ENCODE data around the gene VAV3.

The VAV3 gene

DNA sequence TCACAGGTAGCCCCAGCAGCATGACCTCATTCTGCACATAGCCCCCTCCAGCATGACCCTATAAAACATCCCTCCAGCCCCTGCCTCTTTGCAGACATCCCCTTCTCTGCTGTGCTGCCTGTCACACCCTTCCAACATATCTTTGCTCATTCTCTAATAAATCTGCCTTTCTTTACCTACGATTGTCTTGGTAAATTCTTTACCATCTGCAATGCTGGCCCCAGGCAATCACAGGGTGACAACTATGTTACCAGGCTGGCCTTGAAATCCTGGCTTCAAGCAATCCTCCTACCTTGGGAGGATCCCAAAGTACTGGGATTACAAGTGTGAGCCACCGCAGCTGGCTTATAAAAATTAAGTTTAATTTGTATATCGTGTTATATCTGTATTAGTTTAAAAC lies 134.5 kb downstream of the VAV3 start:
- no peak for DNase-seq

DNA sequence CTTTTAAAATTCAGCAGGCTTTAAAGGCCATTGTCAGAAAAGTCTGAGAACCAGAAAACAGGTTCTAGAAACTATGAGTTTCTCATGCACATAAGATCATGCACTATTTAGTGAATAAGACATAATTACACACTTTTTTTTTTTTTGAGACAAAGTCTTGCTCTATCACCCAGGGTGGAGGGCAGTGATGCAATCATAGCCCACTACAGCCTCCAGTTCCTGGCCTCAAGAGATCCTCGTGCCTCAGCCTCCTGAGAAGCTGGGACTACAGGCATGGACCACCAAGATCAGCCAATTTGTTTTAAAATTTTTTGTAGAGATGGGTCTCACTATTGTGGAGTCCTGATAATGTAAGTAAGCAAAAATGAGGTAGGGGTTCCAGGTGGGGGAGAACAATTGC lies 134.9 kb downstream of the VAV3 start:
- DNase-seq, result no peak

GRCh38 chr1:107829036-107829770 lies 135.8 kb downstream of the VAV3 start:
- DNase-seq, result no peak

DNA sequence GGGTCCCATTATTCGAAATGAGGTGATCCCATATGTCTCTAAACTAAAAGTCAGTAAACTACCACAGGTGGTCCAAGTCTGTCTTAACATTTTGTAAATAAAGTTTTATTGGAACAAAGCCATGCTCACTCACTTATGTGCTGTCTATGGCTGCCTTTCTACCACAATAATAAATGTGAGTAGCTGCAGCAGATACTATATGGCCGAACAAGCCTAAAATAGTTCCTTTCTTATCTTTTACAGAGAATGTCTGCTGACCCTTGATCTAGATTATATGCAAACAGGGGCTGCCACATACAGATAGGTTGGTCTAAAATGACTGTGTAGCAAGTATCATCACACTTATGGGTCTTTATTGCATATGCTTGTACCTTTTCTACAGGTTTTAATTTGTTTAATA lies 140.0 kb downstream of the VAV3 start:
- DNase-seq, result no peak

DNA sequence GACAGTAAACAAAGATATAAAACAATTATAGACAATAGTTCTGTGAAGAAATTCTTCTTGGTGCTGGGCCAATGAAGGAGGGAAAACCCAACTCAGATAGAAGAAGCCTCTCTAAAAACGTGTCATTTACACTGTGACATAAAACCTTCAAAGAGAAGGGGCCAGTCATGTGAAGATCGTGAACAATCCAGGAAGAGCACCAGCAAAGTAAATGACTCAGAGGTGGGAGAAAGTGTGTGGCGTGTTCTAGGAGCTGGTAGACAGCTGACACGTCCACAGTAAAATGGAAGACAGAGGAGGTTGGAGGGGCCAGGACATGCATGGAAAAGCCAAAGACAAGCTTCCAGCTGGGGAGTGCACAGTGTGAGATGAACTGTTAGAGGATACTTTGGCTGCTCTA lies 143.6 kb downstream of the VAV3 start:
- no peak for DNase-seq

DNA sequence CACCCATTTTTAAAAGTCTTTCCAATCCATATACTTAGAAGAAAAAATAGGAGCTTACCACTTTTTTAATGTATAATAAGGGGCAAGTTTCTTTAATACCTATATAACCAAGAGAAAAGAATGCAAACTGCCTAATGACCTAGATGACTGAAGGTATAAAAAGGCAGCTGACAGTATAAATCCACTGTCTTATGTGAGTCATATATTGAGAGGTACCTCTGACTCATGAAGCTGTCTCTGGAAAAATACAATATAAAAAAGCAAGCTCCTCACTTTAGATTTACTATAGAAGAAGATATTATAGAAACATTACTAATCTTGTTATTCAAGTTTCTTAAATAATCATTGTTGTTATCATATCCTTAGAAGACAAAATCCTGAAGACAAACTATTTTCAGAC lies 144.2 kb downstream of the VAV3 start:
- no peak for DNase-seq

- DNase-seq, result no peak
Observed at GRCh38 chr1:107817935-107818334, 147.0 kb downstream of the VAV3 start.

DNA sequence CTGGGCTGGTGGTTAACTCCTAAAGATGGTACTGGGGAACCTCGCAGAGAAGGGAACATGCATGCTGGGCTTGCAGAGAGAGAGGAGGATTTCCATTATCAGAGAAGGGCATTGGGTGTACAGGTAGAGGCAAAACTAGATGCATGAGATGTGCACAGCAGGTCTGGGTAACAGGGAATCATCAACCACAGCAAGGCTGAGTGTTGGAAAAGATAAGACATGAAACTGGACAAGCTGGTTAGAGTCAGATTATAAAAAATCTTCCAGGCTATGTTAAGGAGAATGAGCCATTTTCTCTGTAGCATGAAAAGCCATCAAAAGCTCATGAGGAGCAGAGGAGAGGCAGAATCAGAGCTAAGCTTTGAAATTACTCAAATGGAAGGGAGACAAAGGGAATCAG lies 147.8 kb downstream of the VAV3 start:
- DNase-seq, result no peak

DNA sequence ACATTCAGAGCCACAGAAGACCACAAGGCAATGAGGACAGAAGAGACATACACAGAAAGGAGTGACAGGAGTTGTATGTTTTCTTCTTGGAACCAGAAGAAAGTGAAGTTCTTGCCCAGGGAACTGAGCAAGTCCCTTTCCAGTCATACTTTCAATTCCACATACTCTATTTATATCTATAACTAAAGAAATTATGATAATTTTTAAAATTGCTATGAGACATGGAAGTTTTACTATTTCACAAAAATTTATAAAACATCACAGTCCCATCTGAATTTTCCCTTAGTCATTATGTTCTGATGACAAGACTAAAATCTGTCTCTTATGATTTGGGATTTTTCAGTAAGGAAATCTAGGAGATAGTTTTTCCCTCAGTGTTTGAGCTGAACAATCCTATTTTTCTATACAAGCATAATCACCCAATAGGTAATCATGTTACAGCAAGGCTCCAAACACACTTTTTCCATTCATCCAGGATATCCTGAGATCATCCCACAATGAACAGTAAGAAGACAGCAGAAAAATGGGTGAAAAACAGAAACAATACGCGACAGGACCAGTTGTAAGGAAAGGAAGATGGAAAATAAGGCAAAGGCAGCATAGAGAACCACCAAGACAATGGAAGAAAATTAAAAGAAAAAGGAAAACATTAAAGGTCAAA lies 154.6 kb downstream of the VAV3 start:
- no peak for DNase-seq

GRCh38 chr1:107807855-107808254 lies 157.1 kb downstream of the VAV3 start:
- no peak for DNase-seq

GRCh38 chr1:107807405-107807804 lies 157.6 kb downstream of the VAV3 start:
- no peak for DNase-seq

- DNase-seq, result no peak
Observed at GRCh38 chr1:107806902-107807301, 158.1 kb downstream of the VAV3 start.

DNA sequence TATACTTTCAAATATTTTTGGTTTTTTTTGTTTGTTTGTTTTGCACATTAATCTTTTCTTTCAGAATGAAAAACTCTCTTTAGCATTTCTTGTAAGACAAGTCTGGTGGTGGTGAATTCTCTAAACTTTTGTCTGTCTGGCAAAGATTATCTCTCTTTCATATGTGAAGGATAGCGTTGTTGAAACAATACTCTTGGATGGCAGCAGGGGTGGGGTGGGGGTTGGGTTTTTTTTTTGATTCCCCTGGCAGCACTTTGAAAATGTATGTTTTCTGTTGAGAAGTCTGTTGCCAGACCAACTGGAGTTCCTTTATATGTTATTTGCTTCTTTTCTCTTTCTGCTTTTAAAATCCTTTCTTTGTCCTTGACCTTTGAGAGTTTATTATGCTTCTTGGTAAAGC lies 160.2 kb downstream of the VAV3 start:
- no peak for DNase-seq

GRCh38 chr1:107804134-107804533 lies 160.8 kb downstream of the VAV3 start:
- no peak for DNase-seq

DNA sequence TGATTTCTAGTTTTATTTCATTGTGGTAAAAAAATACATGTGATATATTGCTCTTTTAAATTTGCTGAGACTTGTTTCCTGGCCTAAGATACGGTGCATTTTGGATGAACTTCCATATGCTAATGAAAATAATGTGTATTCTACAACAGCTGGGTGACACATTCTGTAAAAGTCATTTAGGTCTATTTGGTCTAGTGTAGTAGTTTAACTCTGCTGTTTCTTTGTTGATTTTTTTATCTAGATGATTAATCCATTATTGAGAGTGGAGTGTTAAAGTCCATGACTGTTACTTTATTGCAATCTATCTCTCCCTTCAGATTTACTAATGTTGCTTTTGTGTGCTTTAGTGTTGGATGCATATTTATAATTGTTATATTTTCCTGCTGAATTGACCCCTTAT lies 161.4 kb downstream of the VAV3 start:
- no peak for DNase-seq

DNA sequence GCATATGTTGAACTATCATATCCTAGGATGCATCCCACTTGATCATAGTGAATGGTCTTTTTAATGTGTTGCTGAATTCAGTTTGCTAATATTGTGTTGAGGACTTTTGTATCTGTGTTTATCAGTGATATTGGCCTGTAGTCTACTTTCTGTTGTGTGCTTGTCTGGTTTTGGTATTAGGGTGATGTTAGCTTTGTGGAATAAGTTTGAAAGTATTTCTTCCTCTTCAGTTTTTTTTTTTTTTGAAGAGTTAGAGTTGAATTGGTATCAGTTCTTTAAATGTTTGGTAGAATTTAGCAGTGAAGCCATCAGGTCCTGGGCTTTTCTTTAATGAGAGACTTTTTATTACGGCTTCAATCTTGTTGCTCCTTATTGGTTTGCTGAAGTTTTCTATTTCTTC lies 162.3 kb downstream of the VAV3 start:
- DNase-seq, result no peak

DNA sequence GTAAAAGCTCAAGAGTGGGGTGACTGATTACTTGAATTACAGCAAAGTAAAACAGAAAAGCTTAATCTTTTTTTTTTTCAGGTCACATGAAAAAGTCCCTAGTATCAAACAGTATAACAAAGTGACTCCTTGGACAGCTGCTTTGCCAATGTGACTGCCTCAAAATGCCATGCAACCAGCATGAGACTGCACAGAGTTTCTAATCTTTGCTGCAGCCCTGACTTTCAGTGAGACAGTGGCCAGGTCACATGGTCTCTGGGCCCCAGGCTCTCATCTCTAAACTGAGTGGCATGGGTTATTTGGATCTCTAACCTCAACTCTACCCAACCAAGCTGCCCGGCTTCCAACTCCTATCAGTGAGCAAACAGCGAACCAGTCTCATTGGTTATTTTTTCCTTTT lies 169.0 kb downstream of the VAV3 start:
- no peak for DNase-seq

GRCh38 chr1:107795441-107795840 lies 169.5 kb downstream of the VAV3 start:
- no peak for DNase-seq

DNA sequence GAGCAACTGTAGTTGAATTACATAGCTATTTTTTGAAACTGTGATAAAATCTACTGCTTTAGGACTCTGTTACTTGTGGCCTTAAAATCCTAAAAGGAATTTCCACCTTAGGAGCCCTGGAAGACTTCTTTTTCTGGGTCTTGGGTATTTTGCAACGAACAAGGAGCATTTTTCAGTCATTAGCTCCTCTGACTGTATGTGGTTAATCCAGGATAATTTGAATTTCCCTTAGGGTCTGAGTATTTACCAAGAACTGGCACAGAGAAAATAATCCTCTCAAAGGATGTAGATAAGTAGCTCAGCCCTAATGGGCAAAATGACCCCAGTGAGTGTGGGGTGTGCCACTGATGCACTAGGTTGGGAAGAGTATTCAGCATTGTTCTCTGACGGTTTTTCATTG lies 170.4 kb downstream of the VAV3 start:
- no peak for DNase-seq

GRCh38 chr1:107793896-107794453 lies 171.0 kb downstream of the VAV3 start:
- no peak for DNase-seq

- no peak for DNase-seq
Observed at GRCh38 chr1:107791348-107791747, 173.6 kb downstream of the VAV3 start.

DNA sequence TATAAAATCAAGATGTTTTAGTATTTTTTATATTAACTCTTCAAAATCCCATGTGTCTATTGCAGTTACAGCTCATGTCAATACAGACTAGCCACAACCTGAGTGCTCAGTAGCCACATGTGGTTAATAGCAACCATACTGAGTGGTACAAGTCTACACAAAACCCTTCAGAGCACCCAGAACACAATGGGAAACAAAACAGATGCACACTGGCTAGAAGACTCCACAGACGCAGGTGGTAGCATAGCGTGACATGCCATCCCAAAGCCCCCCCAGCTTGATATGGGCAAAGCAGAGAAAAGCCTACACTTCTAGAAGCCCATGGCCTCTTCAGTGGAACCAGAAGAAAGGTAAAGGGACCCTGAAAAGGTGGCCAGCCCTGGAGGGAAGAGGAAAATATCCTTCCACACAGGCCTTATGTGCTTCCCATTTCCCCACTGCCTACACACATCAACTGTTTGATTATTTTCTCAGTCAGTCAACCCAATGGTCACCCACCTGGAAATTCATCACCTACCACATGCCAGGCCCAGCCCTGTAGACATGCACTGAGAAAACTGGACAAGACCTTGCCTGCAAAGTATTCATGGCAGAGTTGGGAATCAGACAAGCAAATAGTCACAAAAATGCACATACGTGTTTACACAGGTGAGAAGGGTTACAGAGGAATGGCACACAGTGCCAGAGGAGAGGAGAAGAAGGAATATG lies 175.0 kb downstream of the VAV3 start:
- no peak for DNase-seq

- DNase-seq, result peak; percentile 16
Observed at GRCh38 chr1:107788206-107789202, 176.5 kb downstream of the VAV3 start.

Data from NCI-H510A treated with DMSO at 0.1 percent for 48 hours (cell line).